K562 (cell line): Measurements from ENCODE around the gene IL12RB1. TPM values are rescaled to one million over a fixed set of nuclear protein-coding genes. Genes with fewer than 3 reads are reported as not detected.

Source experiments
- ATAC-seq: fragments of 200-7000 bp; cut with Tn5 transposase; 3 replicates; pipeline ENCODE4 v1.9.1; 2020; ENCODE audit warnings: moderate library complexity
- BruUV-seq: library from RNA; stranded (reverse); fragments of 400-500 nt; replicated peaks from 2 replicates; lab custom pipeline; 2021; lab: Mats Ljungman, UMichigan
- CTCF ChIA-PET: fragments of 300-600 bp; formaldehyde crosslinking; extraction: SDS; loops from one replicate; lab custom pipeline; 2021; ENCODE audit warnings: low intra/inter-chr PET ratio; lab: Yijun Ruan, JAX
- POLR2A ChIA-PET: fragments of 300-600, 350-650 bp; sonication (Branson Sonifier 250); formaldehyde crosslinking; extraction: SDS; loops from one replicate; lab custom pipeline; 2021; ENCODE audit warnings: antibody characterized with exemption, inconsistent platforms; lab: Yijun Ruan, JAX
- DNase-seq, 4 experiments: peaks; one replicate each; pipeline versions ENCODE4 v3.0.0 to v3.0.0-alpha.2; 2011 to 2018; ENCODE audit warnings: low spot score in 3 of 4, mixed read lengths in 3 of 4; ENCODE audit errors: extremely low read depth in 1 of 4
- FAIRE-seq: peaks from 2 replicates; lab custom pipeline; 2011; peaks lifted over from hg19 to GRCh38; lab: Jason Lieb, UNC
- H2AFZ ChIP-seq: 2 replicates; pipeline ENCODE4 v1.6.0; 2011; ENCODE audit warnings: low read depth, low read length, control low read depth, inconsistent platforms
- H3K27ac ChIP-seq: fragments of 200-600 bp; 3 replicates; pipeline ENCODE4 v1.8.0; 2011; ENCODE audit warnings: low read depth, mild to moderate bottlenecking, control low read depth, inconsistent platforms, low read length, moderate library complexity, mixed read lengths; ENCODE audit errors: extremely low read depth
- H3K27me3 ChIP-seq, 2 experiments: fragments of 300-600 bp in 1 of 2; 2 replicates in 1 of 2; 3 replicates in 1 of 2; pipeline versions ENCODE4 v1.6.0 to v1.8.0; 2011; ENCODE audit warnings: inconsistent platforms in 2 of 2, low read length in 2 of 2, mild to moderate bottlenecking in 1 of 2, mixed read lengths in 1 of 2, moderate library complexity in 1 of 2; ENCODE audit not compliant: control insufficient read depth in 2 of 2, insufficient read depth in 2 of 2
- H3K36me3 ChIP-seq: fragments of 300-600 bp; 3 replicates; pipeline ENCODE4 v1.8.0; 2011; ENCODE audit warnings: mild to moderate bottlenecking, low read length, inconsistent platforms; ENCODE audit not compliant: control insufficient read depth, insufficient read depth
- H3K4me1 ChIP-seq, 2 experiments: fragments of 200-600 bp in 1 of 2; replicated peaks in 1 of 2; 2 replicates in 1 of 2; 3 replicates in 1 of 2; pipeline versions ENCODE4 v1.5.1 to v1.8.0; 2011; ENCODE audit warnings: inconsistent platforms in 2 of 2, low read length in 2 of 2, mild to moderate bottlenecking in 1 of 2, mixed read lengths in 1 of 2, moderate library complexity in 1 of 2; ENCODE audit not compliant: control insufficient read depth in 2 of 2, insufficient read depth in 2 of 2
- H3K4me2 ChIP-seq: 2 replicates; pipeline ENCODE4 v1.6.1; 2011; ENCODE audit warnings: low read length, control low read depth, inconsistent platforms, mixed read lengths; ENCODE audit not compliant: insufficient read depth
- H3K4me3 ChIP-seq: fragments of 200-600 bp; sonication (generic), shearing (Covaris generic); 2 replicates; pipeline ENCODE4 v1.5.1; 2016; ENCODE audit warnings: control low read depth, inconsistent platforms
- H3K79me2 ChIP-seq: fragments of 200-600 bp; 3 replicates; pipeline ENCODE4 v1.8.0; 2011; ENCODE audit warnings: low read length, inconsistent platforms; ENCODE audit not compliant: control insufficient read depth, insufficient read depth
- H3K9ac ChIP-seq, 2 experiments: 2 replicates each; pipeline versions ENCODE4 v1.6.0 to v1.6.1; 2011; ENCODE audit warnings: low read depth in 2 of 2, low read length in 2 of 2, control low read depth in 1 of 2, inconsistent platforms in 1 of 2, mild to moderate bottlenecking in 1 of 2, mixed read lengths in 1 of 2; ENCODE audit not compliant: insufficient read depth in 1 of 2
- H3K9me1 ChIP-seq: one replicate; pipeline ENCODE4 v1.6.0; 2011; ENCODE audit warnings: inconsistent platforms, mild to moderate bottlenecking, low read length, moderate library complexity; ENCODE audit not compliant: control insufficient read depth, insufficient read depth
- H3K9me3 ChIP-seq: replicated peaks from 2 replicates; pipeline ENCODE4 v1.5.1; 2011; ENCODE audit warnings: low read depth, low read length, inconsistent platforms; ENCODE audit not compliant: control insufficient read depth, insufficient read depth
- H4K20me1 ChIP-seq: replicated peaks from 2 replicates; pipeline ENCODE4 v1.6.1; 2011; ENCODE audit warnings: low read length, inconsistent platforms, mixed read lengths; ENCODE audit not compliant: control insufficient read depth, insufficient read depth
- ADNP ChIP-seq: fragments of 200-800 bp; sonication (Bioruptor generic); IDR thresholded peaks from 2 replicates; pipeline ENCODE4 v1.6.1; 2016; ENCODE audit warnings: missing genetic modification characterization, missing compliant biosample characterization
- BCOR ChIP-seq: fragments of 450-650 bp; IDR thresholded peaks from 2 replicates; pipeline ENCODE4 v1.6.1; 2016
- CHD4 ChIP-seq: fragments of 200-600 bp; sonication (generic); IDR thresholded peaks from 3 replicates; pipeline ENCODE4 v1.6.1; 2012; ENCODE audit warnings: low read depth, mild to moderate bottlenecking, mixed read lengths, low read length, inconsistent platforms; ENCODE audit not compliant: insufficient read depth, insufficient replicate concordance, poor library complexity, severe bottlenecking
- E2F8 ChIP-seq: fragments of 450-650 bp; IDR thresholded peaks from 2 replicates; pipeline ENCODE4 v1.7.1; 2018; ENCODE audit warnings: mild to moderate bottlenecking, low read depth; ENCODE audit not compliant: partially characterized antibody
- HDAC1 ChIP-seq, 2 experiments: fragments of 450-650 bp; IDR thresholded peaks; 2 replicates each; pipeline ENCODE4 v1.6.1; 2016 to 2017; ENCODE audit warnings: inconsistent platforms in 1 of 2, mild to moderate bottlenecking in 1 of 2, moderate library complexity in 1 of 2
- HDAC2 ChIP-seq: fragments of 450-650 bp; IDR thresholded peaks from 2 replicates; pipeline ENCODE4 v1.6.1; 2016; ENCODE audit warnings: mild to moderate bottlenecking
- POLR2H ChIP-seq: IDR thresholded peaks from 2 replicates; pipeline ENCODE4 v1.6.1; 2016; ENCODE audit warnings: missing genetic modification characterization, low read depth, mild to moderate bottlenecking, control low read depth, missing compliant biosample characterization, moderate library complexity
- RBM25 ChIP-seq: fragments of 200-400 bp; formaldehyde crosslinking; IDR thresholded peaks from 2 replicates; pipeline ENCODE4 v1.6.1; 2018; ENCODE audit warnings: low read length, low read depth, moderate library complexity; ENCODE audit not compliant: severe bottlenecking
- SMARCA5 ChIP-seq: fragments of 450-650 bp; IDR thresholded peaks from 2 replicates; pipeline ENCODE4 v1.6.1; 2016
- SRSF9 ChIP-seq: fragments of 200-400 bp; formaldehyde crosslinking; IDR thresholded peaks from 2 replicates; pipeline ENCODE4 v1.6.1; 2017; ENCODE audit warnings: low read depth, low read length, borderline replicate concordance
- TBP ChIP-seq: optimal IDR thresholded peaks from 2 replicates; pipeline ENCODE3; 2011; ENCODE audit warnings: low read depth, low read length, improper control_type of control experiment
- XRCC5 ChIP-seq: fragments of 200-400 bp; formaldehyde crosslinking; IDR thresholded peaks from 2 replicates; pipeline ENCODE4 v1.6.1; 2017; ENCODE audit warnings: low read depth, mild to moderate bottlenecking, low read length
- ZFP36 ChIP-seq: fragments of 150-350 bp; IDR thresholded peaks from 2 replicates; pipeline ENCODE4 v1.6.1; 2018; ENCODE audit warnings: low read length, low read depth; ENCODE audit not compliant: partially characterized antibody
- ZNF124 ChIP-seq: sonication (generic); formaldehyde crosslinking; IDR thresholded peaks from 2 replicates; pipeline ENCODE4 v1.8.1; 2022; ENCODE audit warnings: missing genetic modification reagents
- WGBS: fragments of 100-300 bp; shearing (Covaris generic); methylation state at CpG from one replicate; pipeline ENCODE4 v1.1.6; 2016; ENCODE audit warnings: low coverage, mixed read lengths; ENCODE audit not compliant: insufficient coverage; ENCODE audit errors: missing lambda C conversion rate; 5-methylcytosine and 5-hydroxymethylcytosine counted together
- in situ Hi-C: fragments of 300-500 bp; cut with MboI; formaldehyde crosslinking; loops from 4 replicates; pipeline ENCODE4 v1.15.0; 2018; ENCODE audit warnings: inconsistent platforms, mixed read lengths
- intact Hi-C: fragments of 100-400 bp; cut with micrococcal nuclease; formaldehyde crosslinking; loops from 2 replicates; pipeline ENCODE4 v1.14.2; 2022
- polyA plus RNA-seq, 8 experiments: library from polyadenylated mRNA; depleted of rRNA in 4 of 8; stranded (reverse) in 5 of 8; unstranded in 3 of 8; fragments of >200 nt; fragmentation: Nextera tagmentation in 2 of 8; fragmentation: Illumina TruSeq in 1 of 8; extraction: Ambion mirVana in 2 of 8; extraction: Trizol in 1 of 8; gene quantifications; 2 replicates each; pipeline versions ENCODE4 v1.2.1 to v1.2.3, GENCODE V29; 2011 to 2014; ENCODE audit warnings: inconsistent platforms in 1 of 8, missing spikeins in 1 of 8
- total RNA-seq, 7 experiments: library from RNA; depleted of rRNA in 6 of 7; stranded (reverse); fragments of >200 nt in 6 of 7; fragmentation: Illumina TruSeq in 2 of 7; extraction: Trizol in 2 of 7; gene quantifications; 2 replicates each; pipeline versions ENCODE4 v1.2.1 to v1.2.3, GENCODE V29; 2011 to 2021; ENCODE audit warnings: low replicate concordance in 1 of 7
- TF ChIP-seq, protein P1 (sequence below): fragments of 250-450 bp; sonication (Bioruptor Pico); IDR thresholded peaks from 2 replicates; pipeline ENCODE4 v1.8.0; 2021; ENCODE audit warnings: moderate library complexity, mild to moderate bottlenecking, inconsistent platforms
- TF ChIP-seq, protein P2 (sequence below), 3 experiments: fragments of 200-800 bp in 1 of 3; sonication (Bioruptor generic) in 1 of 3; sonication (generic) in 1 of 3; formaldehyde crosslinking in 1 of 3; IDR thresholded peaks; 2 replicates each; pipeline versions ENCODE4 v1.6.1 to v1.8.0; 2016 to 2022; ENCODE audit warnings: mild to moderate bottlenecking in 2 of 3, missing compliant biosample characterization in 2 of 3, missing genetic modification characterization in 2 of 3, missing genetic modification reagents in 1 of 3

The IL12RB1 gene
- total and polyA plus RNA-seq, 9 of the 15 experiments (the other 6 are each of a cell fraction or from before 2014, with no cell fraction given), result 0.04 to 0.07 (median 0.06) TPM; not detected in 5

GRCh38 chr19:18099623-18099995, 12.9 kb upstream of the IL12RB1 start:
- intact Hi-C loops (no loop called here), in situ Hi-C loops (loop anchor here (10.0 kb wide), 1 partner anchor 315 kb away; the partner anchor contains the start of gene SSBP4)
- no peaks in the 10 kb centered on the region for H3K36me3 ChIP-seq
- H3K4me3 ChIP-seq, result no peak overlapping the region
- ATAC-seq, result no peak
- no peaks in the 10 kb centered on the region for H3K9me1 ChIP-seq
- peak; percentile 72 for FAIRE-seq
- peak overlapping the region in 1 of 2 experiments; percentile 57; a peak in 1 of 4 replicates for H3K9ac ChIP-seq
- BruUV-seq, result TSS peak; percentile 61
- H3K79me2 ChIP-seq, result peaks cover 9% of the 10 kb centered on the region; the same call in 1 of the 3 replicates
- 78% methylated on average over 7 of the region's 8 CpGs for WGBS
- CTCF ChIA-PET, result no interaction called here
- no peak for DNase-seq
- H3K9me3 ChIP-seq, result no peaks in the 10 kb centered on the region
- no peaks in the 10 kb centered on the region for H3K27me3 ChIP-seq
- H3K4me1 ChIP-seq, result peaks cover 14 to 45% of the 10 kb centered on the region in 2 experiments; a peak in 4 of 5 replicates
- H4K20me1 ChIP-seq, result no peaks in the 10 kb centered on the region
- H2AFZ ChIP-seq, result no peak overlapping the region
- no peak overlapping the region for H3K4me2 ChIP-seq
- POLR2A ChIA-PET, result interaction anchor here (0.6 kb wide), 1 partner anchor 345 kb away, joined by 3 read pairs; no protein-coding TSS in a partner anchor
- no peak overlapping the region for H3K27ac ChIP-seq
- TF ChIP-seq, protein P1, sequence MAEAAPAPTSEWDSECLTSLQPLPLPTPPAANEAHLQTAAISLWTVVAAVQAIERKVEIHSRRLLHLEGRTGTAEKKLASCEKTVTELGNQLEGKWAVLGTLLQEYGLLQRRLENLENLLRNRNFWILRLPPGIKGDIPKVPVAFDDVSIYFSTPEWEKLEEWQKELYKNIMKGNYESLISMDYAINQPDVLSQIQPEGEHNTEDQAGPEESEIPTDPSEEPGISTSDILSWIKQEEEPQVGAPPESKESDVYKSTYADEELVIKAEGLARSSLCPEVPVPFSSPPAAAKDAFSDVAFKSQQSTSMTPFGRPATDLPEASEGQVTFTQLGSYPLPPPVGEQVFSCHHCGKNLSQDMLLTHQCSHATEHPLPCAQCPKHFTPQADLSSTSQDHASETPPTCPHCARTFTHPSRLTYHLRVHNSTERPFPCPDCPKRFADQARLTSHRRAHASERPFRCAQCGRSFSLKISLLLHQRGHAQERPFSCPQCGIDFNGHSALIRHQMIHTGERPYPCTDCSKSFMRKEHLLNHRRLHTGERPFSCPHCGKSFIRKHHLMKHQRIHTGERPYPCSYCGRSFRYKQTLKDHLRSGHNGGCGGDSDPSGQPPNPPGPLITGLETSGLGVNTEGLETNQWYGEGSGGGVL (CRISPR knock-in tag), result no peak
- no peak for TF ChIP-seq SRSF9
- TF ChIP-seq HDAC2, result peak; percentile 57; the same call in 1 of the 2 replicates
- TF ChIP-seq E2F8, result no peak
- TF ChIP-seq, protein P2, sequence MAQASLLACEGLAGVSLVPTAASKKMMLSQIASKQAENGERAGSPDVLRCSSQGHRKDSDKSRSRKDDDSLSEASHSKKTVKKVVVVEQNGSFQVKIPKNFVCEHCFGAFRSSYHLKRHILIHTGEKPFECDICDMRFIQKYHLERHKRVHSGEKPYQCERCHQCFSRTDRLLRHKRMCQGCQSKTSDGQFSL (CRISPR knock-in tag; IDR thresholded peaks at IDR 0.05), result no peak; the same call in 1 of the 2 replicates
- TF ChIP-seq, protein P2 (tag; IDR thresholded peaks at IDR 0.05), result 0 out of 4 replicates have a peak, but pooled peaks of 1 of the 2 experiments have one; percentile 1
- TF ChIP-seq SMARCA5, result peak; percentile 86
- TF ChIP-seq BCOR, result peak; percentile 92
- peak; percentile 65 for TF ChIP-seq CHD4
- TF ChIP-seq ADNP (tag), result 0 out of 2 replicates have a peak, but pooled peaks have one; percentile 30
- TF ChIP-seq ZNF124 (CRISPR knock-in tag), result no peak
- peak; percentile 92 for TF ChIP-seq RBM25
- no peak for TF ChIP-seq TBP
- peak; percentile 74 for TF ChIP-seq ZFP36
- TF ChIP-seq HDAC1 (IDR thresholded peaks at IDR 0.05), result peak in 1 of 2 experiments; percentile 17; a peak in 1 of 4 replicates
- TF ChIP-seq POLR2H (tag), result no peak
- TF ChIP-seq XRCC5, result no peak
